Fibroblast of the aortic adventitia (primary cell): ENCODE data around the gene DNAH7. TPM values are rescaled to one million over a fixed set of nuclear protein-coding genes. Genes with fewer than 3 reads are reported as not detected.

ENCODE experiments used
- DNase-seq: peaks from one replicate; pipeline ENCODE4 v3.0.0-alpha.2; 2010; ENCODE audit warnings: low read depth
- H3K4me3 ChIP-seq: 2 replicates; pipeline ENCODE4 v1.5.1; 2011; ENCODE audit warnings: low read depth, mild to moderate bottlenecking, control low read depth, low read length, moderate library complexity
- CTCF ChIP-seq: IDR thresholded peaks from 2 replicates; pipeline ENCODE4 v1.5.1; 2011; ENCODE audit warnings: mild to moderate bottlenecking, low read length, control low read depth, inconsistent platforms; ENCODE audit not compliant: insufficient read depth
- total RNA-seq: library from RNA; depleted of rRNA; stranded (reverse); fragments of >200 nt; gene quantifications from 2 replicates; pipeline ENCODE4 v1.2.3, GENCODE V29; 2012; ENCODE audit warnings: low replicate concordance

Gene DNAH7
- total RNA-seq, 1 donor: 2.6 TPM

GRCh38 chr2:195737511-195738325, 330.9 kb downstream of the DNAH7 start:
- no peak overlapping the region for H3K4me3 ChIP-seq
- DNase-seq: peak; percentile 20
- no peak for TF ChIP-seq CTCF

GRCh38 chr2:195735347-195735746, 333.3 kb downstream of the DNAH7 start:
- H3K4me3 ChIP-seq: no peak overlapping the region
- TF ChIP-seq CTCF: no peak
- DNase-seq: no peak

- no peak overlapping the region for H3K4me3 ChIP-seq
- DNase-seq: no peak
- no peak for TF ChIP-seq CTCF
Observed at GRCh38 chr2:195734931-195735330, 333.7 kb downstream of the DNAH7 start.

- no peak overlapping the region for H3K4me3 ChIP-seq
- DNase-seq: no peak
- no peak for TF ChIP-seq CTCF
Observed at GRCh38 chr2:195734395-195734794, 334.2 kb downstream of the DNAH7 start.

- DNase-seq: no peak
- TF ChIP-seq CTCF: no peak
- H3K4me3 ChIP-seq: no peak overlapping the region
Observed at GRCh38 chr2:195733831-195734230, 334.8 kb downstream of the DNAH7 start.

- DNase-seq: peak; percentile 53
- peak; percentile 20 for TF ChIP-seq CTCF
- no peak overlapping the region for H3K4me3 ChIP-seq
Observed at GRCh38 chr2:195732574-195732973, 336.1 kb downstream of the DNAH7 start.

- TF ChIP-seq CTCF: no peak
- no peak overlapping the region for H3K4me3 ChIP-seq
- DNase-seq: no peak
Observed at GRCh38 chr2:195730912-195731311, 337.7 kb downstream of the DNAH7 start.
